ENCODE results near the gene LRRC4. TPM values are rescaled to one million over a fixed set of nuclear protein-coding genes. Genes with fewer than 3 reads are reported as not detected.

LRRC4 gene
- total RNA-seq, 4 donors from 2014 or later: 0.08 to 0.74 (median 0.32) TPM; not detected in 1

DNA sequence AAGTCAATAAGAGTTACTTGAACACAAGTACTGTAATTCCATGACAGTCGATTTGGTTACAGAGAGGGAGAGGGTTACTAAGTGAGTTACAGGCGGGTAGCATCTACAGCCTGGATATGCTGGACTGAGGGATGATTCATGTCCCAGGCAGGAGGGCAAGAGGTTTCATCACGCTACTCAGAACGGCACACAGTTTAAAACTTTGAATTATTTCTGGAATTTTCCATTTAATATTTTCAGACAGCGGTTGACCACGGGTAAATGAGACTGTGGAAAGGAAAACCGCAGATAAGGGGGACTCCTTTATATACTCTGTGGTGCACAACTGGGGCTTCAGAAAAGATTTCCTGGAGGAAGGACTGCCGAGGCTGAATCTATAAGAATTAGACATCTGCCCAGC lies 25.7 kb upstream of the LRRC4 start:
- H3K4me3 ChIP-seq (ENCODE audit: low read depth, poor library complexity, severe bottlenecking): no peak overlapping the region
- WGBS, 2 donors: 91 to 93% methylated on average over 8 of the region's 8 CpGs
- no peak for TF ChIP-seq CTCF (IDR thresholded peaks at IDR 0.05)
- TF ChIP-seq POLR2A (IDR thresholded peaks at IDR 0.05): no peak
- intact Hi-C loops (cut with DNase I; ENCODE audit: low total_unique reads): no loop called here
- DNase-seq (ENCODE audit: low spot score in 2 of 2): no peak

DNA sequence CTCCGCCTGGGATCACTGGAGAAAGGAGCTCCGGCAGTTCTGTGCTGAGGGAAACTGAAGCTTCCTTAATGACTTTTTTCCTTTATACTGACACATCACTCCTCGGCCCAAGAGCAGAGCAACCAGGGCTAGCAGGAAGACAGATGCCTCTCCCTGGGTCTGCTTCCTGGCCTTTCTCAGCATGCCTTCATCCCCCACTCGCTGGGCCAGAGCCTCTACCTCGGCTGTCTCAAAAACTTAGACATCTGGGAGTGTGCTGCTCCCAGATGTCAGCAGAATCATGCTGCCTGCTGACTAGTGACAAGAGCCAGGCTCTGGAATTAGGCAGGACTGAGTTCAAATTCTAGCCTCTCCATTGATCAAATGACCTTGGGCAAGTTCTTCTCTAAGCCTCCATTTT lies 24.4 kb upstream of the LRRC4 start:
- intact Hi-C loops (cut with DNase I; ENCODE audit: low total_unique reads): no loop called here
- no peak for DNase-seq (ENCODE audit: low spot score in 2 of 2)
- TF ChIP-seq POLR2A (IDR thresholded peaks at IDR 0.05) (no peak), CTCF (IDR thresholded peaks at IDR 0.05) (no peak)
- WGBS, 2 donors: 85 to 87% methylated on average over 5 of the region's 5 CpGs
- no peak overlapping the region for H3K4me3 ChIP-seq (ENCODE audit: low read depth, poor library complexity, severe bottlenecking)

DNA sequence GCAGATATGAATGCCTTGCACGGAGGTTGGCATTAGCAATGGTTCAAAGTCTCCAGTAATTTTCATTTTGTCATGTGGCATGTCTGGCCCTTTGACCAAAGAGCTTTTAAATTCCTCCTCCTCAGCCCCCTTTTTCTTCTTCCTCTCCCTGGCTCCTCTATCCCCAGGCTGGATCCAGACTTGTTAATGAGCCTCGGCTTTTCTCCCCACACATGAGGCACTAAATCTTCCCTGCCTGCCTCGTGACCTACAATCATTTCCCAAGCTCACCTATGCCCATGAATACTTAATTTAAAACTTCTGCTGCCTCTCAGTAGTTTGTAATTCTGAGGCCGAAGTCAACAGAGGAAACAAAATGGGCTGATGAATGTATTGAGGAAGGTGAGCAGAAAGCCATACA lies 23.3 kb upstream of the LRRC4 start:
- no peak for TF ChIP-seq CTCF (IDR thresholded peaks at IDR 0.05)
- TF ChIP-seq POLR2A (IDR thresholded peaks at IDR 0.05): no peak
- intact Hi-C loops (cut with DNase I; ENCODE audit: low total_unique reads): no loop called here
- DNase-seq (ENCODE audit: low spot score in 2 of 2): no peak
- WGBS, 2 donors: 92 to 93% methylated on average over 4 of the region's 4 CpGs
- no peak overlapping the region for H3K4me3 ChIP-seq (ENCODE audit: low read depth, poor library complexity, severe bottlenecking)

- 95% methylated on average over 5 of the region's 5 CpGs for WGBS, 2 donors
Measured at GRCh38 chr7:128053991-128054390, 22.8 kb upstream of the LRRC4 start.

GRCh38 chr7:128053023-128053422 lies 21.8 kb upstream of the LRRC4 start:
- no peak overlapping the region for H3K4me3 ChIP-seq (ENCODE audit: low read depth, poor library complexity, severe bottlenecking)
- intact Hi-C loops (cut with DNase I; ENCODE audit: low total_unique reads): no loop called here
- TF ChIP-seq POLR2A (IDR thresholded peaks at IDR 0.05) (no peak), CTCF (IDR thresholded peaks at IDR 0.05) (no peak)
- DNase-seq (ENCODE audit: low spot score in 2 of 2): no peak

More at GRCh38 chr7:128053991-128054390, 22.8 kb upstream of the LRRC4 start:
- intact Hi-C loops (cut with DNase I; ENCODE audit: low total_unique reads): no loop called here
- no peak overlapping the region for H3K4me3 ChIP-seq (ENCODE audit: low read depth, poor library complexity, severe bottlenecking)
- DNase-seq (ENCODE audit: low spot score in 2 of 2): no peak
- TF ChIP-seq CTCF (IDR thresholded peaks at IDR 0.05) (no peak), POLR2A (IDR thresholded peaks at IDR 0.05) (no peak)

- WGBS, 2 donors: 86 to 90% methylated on average over 9 of the region's 9 CpGs
- intact Hi-C loops (cut with DNase I; ENCODE audit: low total_unique reads): no loop called here
- TF ChIP-seq POLR2A (IDR thresholded peaks at IDR 0.05): no peak
- no peak for TF ChIP-seq CTCF (IDR thresholded peaks at IDR 0.05)
- DNase-seq (ENCODE audit: low spot score in 2 of 2): no peak
- no peak overlapping the region for H3K4me3 ChIP-seq (ENCODE audit: low read depth, poor library complexity, severe bottlenecking)
Measured at GRCh38 chr7:128052404-128052803, 21.2 kb upstream of the LRRC4 start.

Data from lower leg skin (tissue), 4 donors.